HepG2 (cell line): ENCODE results near the gene PRSS36. TPM values are rescaled to one million over a fixed set of nuclear protein-coding genes. Genes with fewer than 3 reads are reported as not detected.

Experiments
- BCL6 ChIP-seq: IDR thresholded peaks from 2 replicates; pipeline ENCODE4 v1.6.1; 2016; ENCODE audit warnings: missing genetic modification reagents, missing compliant biosample characterization
- BRF2 ChIP-seq: sonication (generic); formaldehyde crosslinking; IDR thresholded peaks from 2 replicates; pipeline ENCODE4 v1.8.1; 2022; ENCODE audit warnings: mild to moderate bottlenecking, missing genetic modification reagents
- ETS1 ChIP-seq: sonication (generic); formaldehyde crosslinking; IDR thresholded peaks from 2 replicates; pipeline ENCODE4 v1.4.0; 2020; ENCODE audit warnings: missing genetic modification reagents
- FOXM1 ChIP-seq: sonication (generic); formaldehyde crosslinking; IDR thresholded peaks from 2 replicates; pipeline ENCODE4 v1.5.0; 2020; ENCODE audit warnings: missing genetic modification reagents
- GATAD2A ChIP-seq: IDR thresholded peaks from 2 replicates; pipeline ENCODE4 v1.6.1; 2016
- HDAC2 ChIP-seq: sonication (generic); formaldehyde crosslinking; IDR thresholded peaks from 2 replicates; pipeline ENCODE4 v1.4.0; 2020; ENCODE audit warnings: missing genetic modification reagents
- KAT2B ChIP-seq: fragments of 150-350 bp; IDR thresholded peaks from 2 replicates; pipeline ENCODE4 v1.6.1; 2014; ENCODE audit warnings: low read depth, low read length, borderline replicate concordance
- KDM6A ChIP-seq: IDR thresholded peaks from 2 replicates; pipeline ENCODE4 v1.6.1; 2016; ENCODE audit warnings: low read depth
- NR3C1 ChIP-seq: sonication (generic); formaldehyde crosslinking; IDR thresholded peaks from 2 replicates; pipeline ENCODE4 v1.4.0; 2020; ENCODE audit warnings: missing genetic modification reagents
- POGK ChIP-seq: sonication (generic); formaldehyde crosslinking; conservative IDR thresholded peaks from 2 replicates; pipeline ENCODE4 v1.8.0; 2022; ENCODE audit warnings: mild to moderate bottlenecking, moderate library complexity, missing genetic modification reagents
- POLR2AphosphoS5 ChIP-seq: IDR thresholded peaks from 2 replicates; pipeline ENCODE4 v1.6.1; 2012; ENCODE audit warnings: low read depth, low read length
- SP4 ChIP-seq: sonication (generic); formaldehyde crosslinking; IDR thresholded peaks from 2 replicates; pipeline ENCODE4 v1.8.1; 2023; ENCODE audit warnings: mild to moderate bottlenecking, missing genetic modification reagents
- TAF15 ChIP-seq: fragments of 200-400 bp; formaldehyde crosslinking; IDR thresholded peaks from one replicate; pipeline ENCODE4 v1.6.1; 2018; ENCODE audit warnings: mild to moderate bottlenecking, low read depth, low read length; ENCODE audit not compliant: poor library complexity, severe bottlenecking
- TBP ChIP-seq: sonication (generic); formaldehyde crosslinking; IDR thresholded peaks from 2 replicates; pipeline ENCODE4 v1.5.0; 2020; ENCODE audit warnings: missing genetic modification reagents
- TSC22D2 ChIP-seq: sonication (generic); formaldehyde crosslinking; IDR thresholded peaks from 2 replicates; pipeline ENCODE4 v1.5.1; 2020; ENCODE audit warnings: missing genetic modification reagents, mild to moderate bottlenecking, borderline replicate concordance
- ZBTB14 ChIP-seq: sonication (generic); formaldehyde crosslinking; IDR thresholded peaks from 2 replicates; pipeline ENCODE4 v1.4.0; 2020; ENCODE audit warnings: missing genetic modification reagents
- ZNF138 ChIP-seq: sonication (generic); formaldehyde crosslinking; IDR thresholded peaks from 2 replicates; pipeline ENCODE4 v1.5.0; 2020; ENCODE audit warnings: mild to moderate bottlenecking, low read depth, missing genetic modification reagents
- ZNF180 ChIP-seq: sonication (generic); formaldehyde crosslinking; IDR thresholded peaks from 2 replicates; pipeline ENCODE4 v1.4.0; 2020; ENCODE audit warnings: low read depth, missing genetic modification reagents, borderline replicate concordance
- ZNF235 ChIP-seq: sonication (generic); formaldehyde crosslinking; IDR thresholded peaks from 2 replicates; pipeline ENCODE4 v1.8.1; 2023; ENCODE audit warnings: mild to moderate bottlenecking, missing genetic modification reagents, borderline replicate concordance
- ZNF570 ChIP-seq: sonication (generic); formaldehyde crosslinking; IDR thresholded peaks from 2 replicates; pipeline ENCODE4 v1.4.0; 2020; ENCODE audit warnings: mild to moderate bottlenecking, missing genetic modification reagents, borderline replicate concordance
- ZNF749 ChIP-seq: sonication (generic); formaldehyde crosslinking; IDR thresholded peaks from 2 replicates; pipeline ENCODE4 v1.8.0; 2022; ENCODE audit warnings: mild to moderate bottlenecking, missing genetic modification reagents, moderate library complexity, borderline replicate concordance
- ZNF773 ChIP-seq: sonication (generic); formaldehyde crosslinking; IDR thresholded peaks from 2 replicates; pipeline ENCODE4 v1.4.0; 2020; ENCODE audit warnings: missing genetic modification reagents, borderline replicate concordance
- ZNF775 ChIP-seq: sonication (generic); formaldehyde crosslinking; IDR thresholded peaks from 2 replicates; pipeline ENCODE4 v1.4.0; 2020; ENCODE audit warnings: missing genetic modification reagents, mild to moderate bottlenecking, moderate library complexity, borderline replicate concordance
- ZNF792 ChIP-seq: IDR thresholded peaks from 2 replicates; pipeline ENCODE4 v1.6.1; 2016
- ZNF841 ChIP-seq: sonication (generic); formaldehyde crosslinking; IDR thresholded peaks from 2 replicates; pipeline ENCODE4 v1.8.1; 2023; ENCODE audit warnings: missing genetic modification reagents, borderline replicate concordance
- polyA plus RNA-seq, 8 experiments: library from polyadenylated mRNA; depleted of rRNA in 3 of 8; stranded (reverse) in 7 of 8; unstranded in 1 of 8; fragments of >200 nt; fragmentation: Illumina TruSeq in 4 of 8; extraction: Trizol in 4 of 8; gene quantifications; 2 replicates each; pipeline versions ENCODE4 v1.2.1 to v1.2.3, GENCODE V29; 2011 to 2016; ENCODE audit warnings: low read depth in 4 of 8, missing spikeins in 1 of 8, mixed read lengths in 1 of 8; ENCODE audit not compliant: insufficient read depth in 1 of 8
- total RNA-seq, 5 experiments: library from RNA; depleted of rRNA; stranded (reverse); fragments of >200 nt; fragmentation: Illumina TruSeq; extraction: Trizol; gene quantifications; 2 replicates each; pipeline ENCODE4 v1.2.3, GENCODE V29; 2016; ENCODE audit warnings: low read depth in 1 of 5

The PRSS36 gene
- total and polyA plus RNA-seq, 2 of the 13 experiments (the other 11 are each of a cell fraction or from before 2014, with no cell fraction given), result 1.5 to 2.1 TPM

GRCh38 chr16:31135535-31136286 is 14.2 kb downstream of the PRSS36 start, which contains the start of gene PRSS8 (continued):
- TF ChIP-seq POGK (CRISPR knock-in tag), result no peak
- TF ChIP-seq GATAD2A (CRISPR knock-in tag), result peak; percentile 49; the same call in 1 of the 2 replicates
- TF ChIP-seq ZNF749, result no peak
- no peak for TF ChIP-seq KDM6A (CRISPR knock-in tag)
- 0 out of 2 replicates have a peak, but pooled peaks have one; percentile 9 for TF ChIP-seq BCL6
- TF ChIP-seq ZNF792 (CRISPR knock-in tag), result no peak
- no peak for TF ChIP-seq NR3C1
- TF ChIP-seq TAF15, result no peak
- TF ChIP-seq KAT2B, result no peak
- no peak for TF ChIP-seq ZBTB14
- TF ChIP-seq HDAC2 (CRISPR knock-in tag), result peak; percentile 13; the same call in 1 of the 2 replicates
- TF ChIP-seq ZNF570 (CRISPR knock-in tag), result no peak
- no peak for TF ChIP-seq TBP (CRISPR knock-in tag)
- TF ChIP-seq BRF2 (CRISPR knock-in tag), result no peak
- no peak for TF ChIP-seq ZNF775 (CRISPR knock-in tag)
- peak; percentile 40; the same call in 1 of the 2 replicates for TF ChIP-seq SP4 (CRISPR knock-in tag)
- no peak for TF ChIP-seq ETS1
- no peak for TF ChIP-seq ZNF138 (CRISPR knock-in tag)
- no peak for TF ChIP-seq ZNF235
- TF ChIP-seq ZNF841 (CRISPR knock-in tag), result no peak
- TF ChIP-seq POLR2AphosphoS5, result peak; percentile 32; the same call in 1 of the 2 replicates
- TF ChIP-seq TSC22D2 (CRISPR knock-in tag), result no peak
- peak; percentile 46; the same call in 1 of the 2 replicates for TF ChIP-seq ZNF180 (CRISPR knock-in tag)
- no peak for TF ChIP-seq ZNF773 (CRISPR knock-in tag)
- no peak for TF ChIP-seq FOXM1 (CRISPR knock-in tag)
